Measurements from ENCODE around the gene ANXA6.

ANXA6 gene

DNA sequence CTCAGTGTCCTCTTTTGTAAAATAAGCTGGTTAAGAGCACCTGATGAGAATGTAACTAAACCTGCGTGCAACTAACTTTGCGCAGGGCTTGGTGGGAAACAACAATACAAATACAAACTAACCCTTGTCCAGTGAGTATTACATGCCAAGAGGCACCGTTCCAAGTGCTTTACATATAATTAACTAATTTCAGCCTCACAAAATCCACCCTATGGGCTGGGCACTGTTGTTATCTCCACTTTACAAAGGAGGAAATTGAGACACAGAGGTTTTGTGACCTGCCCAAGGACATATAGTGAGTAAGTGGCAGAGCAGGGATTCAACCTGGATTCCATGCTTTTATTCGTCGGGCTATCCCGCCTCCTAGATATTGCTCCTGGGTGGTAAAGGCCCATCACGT is 50.5 kb downstream of the ANXA6 start:
- H3K4me3 ChIP-seq (ENCODE audit: low read depth in 1 of 2, low read length in 2 of 2) = peak overlapping the region in 1 of 2 donors; percentile 23
- no peaks in the 10 kb centered on the region for H3K27me3 ChIP-seq (ENCODE audit: control insufficient read depth in 1 of 2, insufficient read depth in 2 of 2, low read length in 2 of 2)
- H3K4me1 ChIP-seq (ENCODE audit: control insufficient read depth in 1 of 2, insufficient read depth in 2 of 2, low read length in 2 of 2) = peaks cover 61 to 79% of the 10 kb centered on the region in 2 donors
- no peaks in the 10 kb centered on the region for H3K9me3 ChIP-seq (ENCODE audit: control insufficient read depth in 1 of 2, low read length in 2 of 2)
- H3K36me3 ChIP-seq (ENCODE audit: control insufficient read depth in 1 of 2, insufficient read depth in 2 of 2, low read length in 2 of 2) = peaks cover 5 to 58% of the 10 kb centered on the region in 2 donors
- peak overlapping the region in 1 of 2 donors; percentile 38 for H3K9ac ChIP-seq (ENCODE audit: low read depth in 1 of 2, low read length in 2 of 2)
- H3K27ac ChIP-seq (ENCODE audit: low read depth, low read length) = peak overlapping the region; percentile 41

DNA sequence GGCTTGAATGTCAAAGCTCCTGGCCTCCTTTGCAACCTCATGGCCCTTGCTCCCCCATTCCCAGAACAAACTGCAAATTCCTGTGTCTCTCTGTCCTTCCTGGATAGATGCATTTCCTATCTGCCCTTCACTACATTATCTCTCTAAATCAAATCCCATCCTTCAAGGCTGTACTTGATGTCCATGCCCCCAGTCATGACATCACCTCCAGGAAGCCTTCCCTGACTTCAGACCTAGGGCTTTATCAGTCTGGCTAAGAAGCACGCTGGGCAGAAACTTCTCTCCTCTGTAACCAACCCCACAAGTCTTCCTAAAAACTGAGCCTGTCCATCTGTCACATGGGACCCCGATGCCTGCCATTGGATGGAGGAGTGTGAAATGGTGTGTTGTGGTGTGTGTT is 51.1 kb downstream of the ANXA6 start:
- Histone ChIP-seq H3K9ac (ENCODE audit: low read depth in 1 of 2, low read length in 2 of 2) (peak overlapping the region; percentile 13 to 38), H3K4me3 (ENCODE audit: low read depth in 1 of 2, low read length in 2 of 2) (peak overlapping the region in 1 of 2 donors; percentile 23), H3K27ac (ENCODE audit: low read depth, low read length) (peak overlapping the region; percentile 1), H3K9me3 (ENCODE audit: control insufficient read depth in 1 of 2, low read length in 2 of 2) (no peaks in the 10 kb centered on the region), H3K27me3 (ENCODE audit: control insufficient read depth in 1 of 2, insufficient read depth in 2 of 2, low read length in 2 of 2) (no peaks in the 10 kb centered on the region), H3K36me3 (ENCODE audit: control insufficient read depth in 1 of 2, insufficient read depth in 2 of 2, low read length in 2 of 2) (peaks cover 5 to 58% of the 10 kb centered on the region in 2 donors), H3K4me1 (ENCODE audit: control insufficient read depth in 1 of 2, insufficient read depth in 2 of 2, low read length in 2 of 2) (peaks cover 66 to 85% of the 10 kb centered on the region in 2 donors)

GRCh38 chr5:151106043-151106442 is 51.5 kb downstream of the ANXA6 start:
- Histone ChIP-seq H3K27ac (ENCODE audit: low read depth, low read length) (no peak overlapping the region), H3K4me3 (ENCODE audit: low read depth in 1 of 2, low read length in 2 of 2) (no peak overlapping the region), H3K9ac (ENCODE audit: low read depth in 1 of 2, low read length in 2 of 2) (peak overlapping the region in 1 of 2 donors; percentile 38), H3K4me1 (ENCODE audit: control insufficient read depth in 1 of 2, insufficient read depth in 2 of 2, low read length in 2 of 2) (peaks cover 67 to 85% of the 10 kb centered on the region in 2 donors), H3K9me3 (ENCODE audit: control insufficient read depth in 1 of 2, low read length in 2 of 2) (no peaks in the 10 kb centered on the region), H3K36me3 (ENCODE audit: control insufficient read depth in 1 of 2, insufficient read depth in 2 of 2, low read length in 2 of 2) (peaks cover 5 to 58% of the 10 kb centered on the region in 2 donors), H3K27me3 (ENCODE audit: control insufficient read depth in 1 of 2, insufficient read depth in 2 of 2, low read length in 2 of 2) (no peaks in the 10 kb centered on the region)

DNA sequence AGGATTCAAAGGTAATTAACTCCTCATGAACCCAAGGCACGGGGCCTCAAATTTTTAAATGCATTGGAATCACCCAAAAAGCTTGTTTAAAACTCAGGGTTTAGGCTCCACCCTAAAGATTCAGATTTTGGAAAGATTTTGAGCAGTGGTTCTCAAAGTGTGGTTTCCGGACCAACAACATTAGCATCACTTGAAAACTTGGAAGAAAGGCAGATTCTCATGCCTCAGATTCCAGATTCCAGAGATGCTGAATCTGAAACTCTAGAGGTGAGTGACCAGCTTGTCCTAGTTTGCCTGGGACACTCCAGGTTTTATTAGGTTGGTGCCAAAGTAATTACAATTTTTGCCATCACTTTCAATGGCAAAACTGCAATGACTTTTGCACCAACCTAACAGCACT is 52.0 kb downstream of the ANXA6 start:
- H3K4me3 ChIP-seq (ENCODE audit: low read depth in 1 of 2, low read length in 2 of 2) = no peak overlapping the region
- H3K4me1 ChIP-seq (ENCODE audit: control insufficient read depth in 1 of 2, insufficient read depth in 2 of 2, low read length in 2 of 2) = peaks cover 65 to 85% of the 10 kb centered on the region in 2 donors
- no peak overlapping the region for H3K27ac ChIP-seq (ENCODE audit: low read depth, low read length)

GRCh38 chr5:151104795-151105194 is 52.8 kb downstream of the ANXA6 start:
- peaks cover 65 to 83% of the 10 kb centered on the region in 2 donors for H3K4me1 ChIP-seq (ENCODE audit: control insufficient read depth in 1 of 2, insufficient read depth in 2 of 2, low read length in 2 of 2)
- H3K27ac ChIP-seq (ENCODE audit: low read depth, low read length) = no peak overlapping the region
- H3K27me3 ChIP-seq (ENCODE audit: control insufficient read depth in 1 of 2, insufficient read depth in 2 of 2, low read length in 2 of 2) = no peaks in the 10 kb centered on the region
- no peak overlapping the region for H3K4me3 ChIP-seq (ENCODE audit: low read depth in 1 of 2, low read length in 2 of 2)
- no peak overlapping the region for H3K9ac ChIP-seq (ENCODE audit: low read depth in 1 of 2, low read length in 2 of 2)
- no peaks in the 10 kb centered on the region for H3K9me3 ChIP-seq (ENCODE audit: control insufficient read depth in 1 of 2, low read length in 2 of 2)
- peaks cover 5 to 47% of the 10 kb centered on the region in 2 donors for H3K36me3 ChIP-seq (ENCODE audit: control insufficient read depth in 1 of 2, insufficient read depth in 2 of 2, low read length in 2 of 2)

More for the DNA sequence above, 52.0 kb downstream of the ANXA6 start:
- Histone ChIP-seq H3K36me3 (ENCODE audit: control insufficient read depth in 1 of 2, insufficient read depth in 2 of 2, low read length in 2 of 2) (peaks cover 5 to 54% of the 10 kb centered on the region in 2 donors), H3K9ac (ENCODE audit: low read depth in 1 of 2, low read length in 2 of 2) (no peak overlapping the region), H3K27me3 (ENCODE audit: control insufficient read depth in 1 of 2, insufficient read depth in 2 of 2, low read length in 2 of 2) (no peaks in the 10 kb centered on the region), H3K9me3 (ENCODE audit: control insufficient read depth in 1 of 2, low read length in 2 of 2) (no peaks in the 10 kb centered on the region)

GRCh38 chr5:151101746-151102145 is 55.8 kb downstream of the ANXA6 start:
- Histone ChIP-seq H3K4me1 (ENCODE audit: control insufficient read depth in 1 of 2, insufficient read depth in 2 of 2, low read length in 2 of 2) (peaks cover 73 to 80% of the 10 kb centered on the region in 2 donors), H3K9ac (ENCODE audit: low read depth in 1 of 2, low read length in 2 of 2) (peak overlapping the region in 1 of 2 donors; percentile 9), H3K27ac (ENCODE audit: low read depth, low read length) (no peak overlapping the region), H3K9me3 (ENCODE audit: control insufficient read depth in 1 of 2, low read length in 2 of 2) (no peaks in the 10 kb centered on the region), H3K27me3 (ENCODE audit: control insufficient read depth in 1 of 2, insufficient read depth in 2 of 2, low read length in 2 of 2) (no peaks in the 10 kb centered on the region), H3K36me3 (ENCODE audit: control insufficient read depth in 1 of 2, insufficient read depth in 2 of 2, low read length in 2 of 2) (peaks cover 0 to 19% of the 10 kb centered on the region in 2 donors), H3K4me3 (ENCODE audit: low read depth in 1 of 2, low read length in 2 of 2) (peak overlapping the region in 1 of 2 donors; percentile 32)

- Histone ChIP-seq H3K27ac (ENCODE audit: low read depth, low read length) (peak overlapping the region; percentile 73), H3K27me3 (ENCODE audit: control insufficient read depth in 1 of 2, insufficient read depth in 2 of 2, low read length in 2 of 2) (no peaks in the 10 kb centered on the region), H3K9me3 (ENCODE audit: control insufficient read depth in 1 of 2, low read length in 2 of 2) (no peaks in the 10 kb centered on the region), H3K9ac (ENCODE audit: low read depth in 1 of 2, low read length in 2 of 2) (peak overlapping the region; percentile 29 to 30), H3K4me1 (ENCODE audit: control insufficient read depth in 1 of 2, insufficient read depth in 2 of 2, low read length in 2 of 2) (peaks cover 73 to 78% of the 10 kb centered on the region in 2 donors), H3K4me3 (ENCODE audit: low read depth in 1 of 2, low read length in 2 of 2) (no peak overlapping the region), H3K36me3 (ENCODE audit: control insufficient read depth in 1 of 2, insufficient read depth in 2 of 2, low read length in 2 of 2) (peaks cover 0 to 15% of the 10 kb centered on the region in 2 donors)
These were observed 56.4 kb downstream of the ANXA6 start for GRCh38 chr5:151101151-151101550.

DNA sequence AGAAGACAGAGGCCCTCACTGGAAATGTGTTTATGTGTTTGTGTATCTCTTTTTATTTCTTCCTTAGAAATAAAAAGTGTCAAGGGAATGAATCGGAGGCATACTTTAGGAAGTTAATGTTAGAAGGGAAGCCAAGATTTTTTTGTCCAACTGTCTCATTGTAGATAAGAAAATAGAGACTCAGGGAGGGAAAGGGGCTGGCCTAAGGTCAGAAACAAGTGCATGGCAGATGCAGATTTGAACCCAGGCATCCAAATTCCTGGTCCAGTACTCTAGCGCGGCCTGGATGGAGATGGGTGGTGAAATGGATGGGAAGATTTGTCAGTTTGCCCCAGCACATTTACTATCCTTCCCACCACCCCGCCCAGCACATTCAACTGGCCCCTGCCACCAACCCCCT is 56.9 kb downstream of the ANXA6 start:
- Histone ChIP-seq H3K9me3 (ENCODE audit: control insufficient read depth in 1 of 2, low read length in 2 of 2) (no peaks in the 10 kb centered on the region), H3K27me3 (ENCODE audit: control insufficient read depth in 1 of 2, insufficient read depth in 2 of 2, low read length in 2 of 2) (no peaks in the 10 kb centered on the region), H3K27ac (ENCODE audit: low read depth, low read length) (peak overlapping the region; percentile 73), H3K4me1 (ENCODE audit: control insufficient read depth in 1 of 2, insufficient read depth in 2 of 2, low read length in 2 of 2) (peaks cover 73 to 78% of the 10 kb centered on the region in 2 donors), H3K4me3 (ENCODE audit: low read depth in 1 of 2, low read length in 2 of 2) (peak overlapping the region in 1 of 2 donors; percentile 5), H3K36me3 (ENCODE audit: control insufficient read depth in 1 of 2, insufficient read depth in 2 of 2, low read length in 2 of 2) (peaks cover 0 to 14% of the 10 kb centered on the region in 2 donors), H3K9ac (ENCODE audit: low read depth in 1 of 2, low read length in 2 of 2) (peak overlapping the region; percentile 30 to 49)

DNA sequence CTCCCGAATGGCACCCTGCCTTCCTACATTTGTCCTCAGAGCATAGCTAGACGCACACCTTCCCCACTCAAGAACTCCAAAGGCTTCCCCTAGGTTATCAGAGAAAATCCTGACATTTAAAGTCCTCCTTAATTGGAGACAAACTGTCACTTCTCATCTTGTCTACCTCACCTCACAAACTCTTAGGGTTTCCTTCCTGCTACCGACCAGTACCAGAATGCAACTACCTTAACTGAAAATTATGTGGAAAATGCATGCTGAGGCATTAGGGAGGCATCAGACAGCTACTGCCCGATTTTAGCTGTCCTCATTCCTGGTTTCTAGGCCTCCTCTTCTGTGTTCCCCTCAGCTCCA is 58.8 kb downstream of the ANXA6 start:
- no peaks in the 10 kb centered on the region for H3K9me3 ChIP-seq (ENCODE audit: control insufficient read depth in 1 of 2, low read length in 2 of 2)
- no peaks in the 10 kb centered on the region for H3K27me3 ChIP-seq (ENCODE audit: control insufficient read depth in 1 of 2, insufficient read depth in 2 of 2, low read length in 2 of 2)
- peak overlapping the region in 1 of 2 donors; percentile 1 for H3K4me3 ChIP-seq (ENCODE audit: low read depth in 1 of 2, low read length in 2 of 2)
- peak overlapping the region in 1 of 2 donors; percentile 49 for H3K9ac ChIP-seq (ENCODE audit: low read depth in 1 of 2, low read length in 2 of 2)
- H3K27ac ChIP-seq (ENCODE audit: low read depth, low read length) = no peak overlapping the region
- H3K36me3 ChIP-seq (ENCODE audit: control insufficient read depth in 1 of 2, insufficient read depth in 2 of 2, low read length in 2 of 2) = no peaks in the 10 kb centered on the region
- H3K4me1 ChIP-seq (ENCODE audit: control insufficient read depth in 1 of 2, insufficient read depth in 2 of 2, low read length in 2 of 2) = peaks cover 79 to 80% of the 10 kb centered on the region in 2 donors

GRCh38 chr5:151097820-151098767 is 59.5 kb downstream of the ANXA6 start:
- peak overlapping the region in 1 of 2 donors; percentile 49 for H3K9ac ChIP-seq (ENCODE audit: low read depth in 1 of 2, low read length in 2 of 2)

More at GRCh38 chr5:151097820-151098767, 59.5 kb downstream of the ANXA6 start:
- H3K4me1 ChIP-seq (ENCODE audit: control insufficient read depth in 1 of 2, insufficient read depth in 2 of 2, low read length in 2 of 2) = peaks cover 84 to 85% of the 10 kb centered on the region in 2 donors
- no peaks in the 10 kb centered on the region for H3K36me3 ChIP-seq (ENCODE audit: control insufficient read depth in 1 of 2, insufficient read depth in 2 of 2, low read length in 2 of 2)
- H3K4me3 ChIP-seq (ENCODE audit: low read depth in 1 of 2, low read length in 2 of 2) = peak overlapping the region; percentile 1 to 23
- H3K27ac ChIP-seq (ENCODE audit: low read depth, low read length) = peak overlapping the region; percentile 3
- no peaks in the 10 kb centered on the region for H3K9me3 ChIP-seq (ENCODE audit: control insufficient read depth in 1 of 2, low read length in 2 of 2)
- no peaks in the 10 kb centered on the region for H3K27me3 ChIP-seq (ENCODE audit: control insufficient read depth in 1 of 2, insufficient read depth in 2 of 2, low read length in 2 of 2)

Data from duodenal mucosa (tissue), 2 donors.